Stimulated activated CD4-positive, alpha-beta T cell treated with anti-CD3 and anti-CD28 coated beads, TNF-alpha, amount 100 ng/mL, for 4 hours (primary cell): Measurements from ENCODE around the gene HSD17B1.

ENCODE experiments used
- DNase-seq, 3 experiments: peaks; one replicate each; pipeline ENCODE4 v3.0.0-alpha.2; 2020; ENCODE audit warnings: low read depth in 3 of 3

Gene HSD17B1

DNA sequence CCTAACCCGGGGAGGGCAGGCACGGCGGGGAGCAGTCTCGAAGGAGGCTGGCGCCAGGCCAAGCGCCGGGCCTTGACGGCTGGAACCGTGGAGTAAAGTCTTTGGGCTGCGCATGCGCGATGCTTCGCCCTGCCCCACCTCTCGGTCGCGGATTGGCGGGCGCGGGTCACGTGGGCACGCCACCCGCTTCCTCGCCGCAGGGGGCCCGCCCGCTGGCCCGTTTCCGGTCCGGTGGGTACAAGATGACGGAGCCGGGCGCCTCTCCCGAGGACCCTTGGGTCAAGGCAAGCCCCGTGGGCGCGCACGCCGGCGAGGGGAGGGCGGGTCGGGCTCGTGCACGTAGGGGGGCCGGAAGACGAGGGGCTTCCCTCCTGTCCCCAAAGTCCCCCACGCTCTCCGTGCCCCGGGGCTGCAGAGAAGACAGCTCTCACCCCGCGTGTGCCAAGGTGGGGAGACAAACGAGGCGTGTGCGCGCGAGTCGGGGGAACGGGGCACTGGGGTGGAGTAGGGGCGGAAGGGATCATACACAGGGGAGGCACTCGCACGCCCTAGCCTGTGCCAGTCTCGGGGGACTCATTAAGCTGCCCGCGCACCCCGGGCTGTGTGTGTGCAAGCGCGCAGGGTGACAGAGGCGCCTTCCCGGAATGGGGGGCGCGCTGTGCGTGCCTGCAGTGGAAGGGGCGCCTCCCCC lies 14.3 kb downstream of the HSD17B1 start, which contains the start of gene MLX:
Gene MLX (plus strand): TSS at position 218 of the 691 bp plus-strand sequence. CDS start 25 bp downstream, at position 243.
- peak; percentile 81 to 91 (median 83) for DNase-seq

- DNase-seq, result no peak
Observed at GRCh38 chr17:42568341-42569111, 15.8 kb downstream of the HSD17B1 start.

DNA sequence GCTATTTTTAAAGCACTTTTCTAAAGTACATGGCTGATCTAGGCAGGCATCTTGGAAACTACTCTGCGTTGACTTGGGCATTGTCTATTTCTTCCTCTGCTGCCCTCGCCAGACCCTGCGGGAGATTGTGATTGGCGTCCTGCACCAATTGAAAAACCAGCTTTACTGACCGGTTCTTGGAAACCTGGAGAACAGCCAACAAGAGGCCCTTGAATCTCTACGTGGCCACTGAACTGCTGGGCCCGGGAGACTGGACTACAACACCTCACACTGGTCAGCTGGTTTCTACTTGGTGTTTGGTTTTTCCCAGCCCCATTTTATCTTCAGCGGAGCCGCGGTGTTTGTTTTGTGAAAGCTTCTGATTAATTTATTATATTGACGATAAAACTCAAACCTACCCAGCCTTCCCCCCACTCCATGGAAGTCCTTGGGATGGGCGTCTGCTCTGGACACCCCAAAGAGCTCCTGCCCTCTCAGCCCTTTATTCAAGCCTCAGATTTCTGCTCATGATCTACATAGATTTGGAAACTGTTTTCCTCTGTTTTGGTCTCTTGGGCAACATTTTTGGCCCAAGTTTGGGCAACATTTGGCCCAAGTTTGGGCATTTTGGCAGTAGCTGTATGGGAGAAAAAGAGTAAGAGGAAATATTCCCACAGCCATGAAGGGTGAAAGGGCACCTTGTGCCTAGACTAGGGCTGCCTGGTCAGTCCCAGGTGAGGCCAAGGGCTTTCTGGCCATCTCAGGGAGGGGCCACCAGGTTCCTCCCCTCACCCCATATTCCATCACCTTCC lies 18.9 kb downstream of the HSD17B1 start:
- no peak for DNase-seq

GRCh38 chr17:42573095-42573494 lies 20.4 kb downstream of the HSD17B1 start:
- DNase-seq, result no peak

- no peak for DNase-seq
Observed at GRCh38 chr17:42574463-42574862, 21.7 kb downstream of the HSD17B1 start.

DNA sequence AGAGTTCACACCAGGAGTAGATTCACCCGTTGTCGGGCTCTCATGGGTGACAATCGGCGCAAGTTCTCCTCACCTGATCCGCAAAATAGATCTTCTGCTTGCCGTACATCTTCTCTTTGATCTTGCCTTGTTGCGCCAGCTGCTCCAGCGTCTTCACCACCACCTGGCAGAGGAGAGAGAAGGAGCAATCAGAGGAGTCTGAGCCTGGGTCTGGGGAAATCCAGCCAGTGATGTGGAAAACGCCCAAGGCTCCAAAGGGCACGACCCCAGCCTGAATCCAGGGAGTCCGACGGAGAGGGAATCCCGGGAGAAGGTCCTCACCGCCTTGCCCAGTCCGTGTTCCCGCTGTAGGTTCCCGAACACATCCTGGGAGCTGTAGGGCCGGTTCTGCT lies 24.4 kb downstream of the HSD17B1 start:
- no peak for DNase-seq

DNA sequence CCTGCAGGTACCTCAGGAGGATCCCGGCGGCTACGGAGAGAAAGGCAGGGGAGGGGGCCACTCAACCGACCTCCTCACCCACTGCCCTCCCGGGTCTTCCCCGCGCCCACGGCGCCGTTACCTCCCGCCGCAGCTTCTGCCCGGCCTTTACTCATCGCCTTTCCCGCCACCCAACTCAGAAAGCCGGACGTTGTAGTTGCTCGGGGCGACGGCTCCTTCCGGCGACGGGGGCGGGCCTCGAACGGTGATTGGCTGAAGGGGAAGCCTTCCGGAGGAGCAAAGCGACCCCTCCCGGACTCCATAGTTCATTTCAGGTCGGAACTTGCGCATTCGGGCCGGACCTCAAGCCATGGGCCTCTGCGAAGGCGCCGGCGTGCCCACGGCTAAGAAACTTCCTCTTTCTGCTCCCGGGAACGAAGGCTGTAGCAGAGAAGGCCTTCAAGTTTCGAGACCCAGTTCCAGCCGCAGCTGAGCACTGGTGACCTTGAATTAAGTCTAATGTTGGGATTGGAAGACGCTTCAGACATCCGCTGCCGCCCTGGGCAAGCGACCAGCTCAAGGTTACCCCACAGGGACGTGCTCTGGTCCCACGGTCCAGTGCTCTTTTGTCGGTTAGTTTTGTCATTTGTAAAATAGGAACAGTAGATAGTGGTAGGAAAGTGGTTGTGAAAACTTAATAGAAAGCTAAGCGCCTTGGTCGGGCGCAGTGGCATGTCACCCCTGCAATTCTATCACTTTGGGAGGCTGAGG lies 25.0 kb downstream of the HSD17B1 start, which contains the start of gene PSMC3IP:
Gene PSMC3IP (minus strand): TSS at position 198 of the 750 bp plus-strand sequence. CDS start 43 bp downstream, at position 155.
- peak; percentile 79 to 86 (median 83) for DNase-seq

DNA sequence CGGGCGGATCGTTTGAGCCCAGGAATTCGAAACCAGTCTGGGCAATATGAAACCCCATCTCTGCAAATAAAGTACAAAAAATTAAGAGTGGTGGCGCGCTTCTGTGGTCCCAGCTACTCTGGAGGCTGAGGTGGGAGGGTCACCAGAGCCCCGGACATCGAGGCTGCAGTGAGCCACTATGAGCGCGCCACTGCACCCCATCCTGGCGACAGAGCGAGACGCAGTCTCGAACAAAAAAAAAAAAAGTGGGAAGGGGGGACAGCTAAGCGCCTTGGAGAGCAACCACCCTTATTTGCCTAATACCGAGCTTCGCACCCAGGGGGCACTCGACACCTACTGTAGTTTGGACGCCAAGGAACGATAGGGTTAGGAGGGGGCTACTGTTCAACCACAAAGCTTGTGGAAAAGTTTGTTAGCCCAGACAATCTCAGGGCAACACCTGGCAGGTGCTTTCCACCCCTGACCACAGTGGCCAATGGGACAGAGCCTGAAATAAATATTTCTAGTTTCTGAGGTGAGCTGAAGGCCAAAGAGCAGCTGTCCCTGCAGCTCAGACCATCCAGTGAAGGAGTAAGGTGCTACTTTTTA lies 25.7 kb downstream of the HSD17B1 start:
- DNase-seq, result peak; percentile 51 to 58 (median 54)

DNA sequence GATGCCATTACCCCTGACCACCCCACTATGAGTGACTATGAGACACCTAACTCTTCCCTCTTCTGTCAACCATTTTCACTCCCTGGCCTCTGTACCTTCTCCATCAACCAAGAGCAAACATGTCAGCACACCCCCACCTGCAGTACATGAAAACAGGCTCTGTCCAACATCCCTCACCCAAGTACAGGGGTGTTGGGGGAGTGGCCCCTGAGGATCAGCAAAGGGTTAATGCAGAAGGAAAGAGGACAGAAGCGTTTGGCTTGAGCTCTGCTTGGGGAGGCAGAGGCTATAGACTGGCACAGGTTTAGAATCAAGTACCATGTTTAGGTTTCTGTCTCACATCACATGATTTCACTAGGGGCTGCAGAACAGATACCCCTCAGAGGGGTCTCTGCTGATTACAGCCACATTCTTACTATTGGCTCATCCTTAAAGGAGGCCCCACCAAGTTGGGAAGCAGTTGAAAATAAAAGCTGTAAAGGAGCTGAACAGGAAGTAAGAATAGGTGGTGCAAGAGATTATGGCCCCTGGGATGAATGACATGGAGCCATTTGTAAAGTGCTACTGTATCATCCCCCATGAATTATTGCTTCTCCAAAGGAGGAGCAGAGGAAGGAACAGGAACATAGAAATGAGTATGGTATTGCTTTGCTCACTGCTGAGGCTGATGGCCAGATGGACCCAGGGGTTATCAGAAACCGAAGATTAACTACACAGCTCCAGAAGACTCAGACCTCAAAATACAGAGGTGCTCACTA lies 27.2 kb downstream of the HSD17B1 start:
- no peak for DNase-seq

- DNase-seq, result no peak
Observed at GRCh38 chr17:42581744-42582270, 29.1 kb downstream of the HSD17B1 start.

DNA sequence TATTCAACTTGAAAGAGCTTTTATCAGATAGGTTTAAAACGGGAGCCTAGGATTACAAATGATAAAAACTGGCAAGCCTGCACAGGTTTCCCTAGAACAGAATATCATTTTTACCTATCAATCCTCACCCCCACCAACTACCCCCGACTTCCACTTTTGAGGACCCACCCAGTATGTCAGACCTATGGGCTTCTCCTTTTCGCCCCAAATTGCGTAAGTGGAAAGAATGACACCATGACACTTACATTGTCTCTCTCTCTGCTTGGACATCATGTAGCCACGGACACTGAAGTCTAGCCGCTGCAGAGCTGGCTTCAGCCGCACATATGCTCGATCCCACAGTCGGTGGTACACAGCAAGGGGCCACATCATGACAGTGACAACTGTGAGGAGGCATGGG lies 32.2 kb downstream of the HSD17B1 start:
- DNase-seq, result no peak

DNA sequence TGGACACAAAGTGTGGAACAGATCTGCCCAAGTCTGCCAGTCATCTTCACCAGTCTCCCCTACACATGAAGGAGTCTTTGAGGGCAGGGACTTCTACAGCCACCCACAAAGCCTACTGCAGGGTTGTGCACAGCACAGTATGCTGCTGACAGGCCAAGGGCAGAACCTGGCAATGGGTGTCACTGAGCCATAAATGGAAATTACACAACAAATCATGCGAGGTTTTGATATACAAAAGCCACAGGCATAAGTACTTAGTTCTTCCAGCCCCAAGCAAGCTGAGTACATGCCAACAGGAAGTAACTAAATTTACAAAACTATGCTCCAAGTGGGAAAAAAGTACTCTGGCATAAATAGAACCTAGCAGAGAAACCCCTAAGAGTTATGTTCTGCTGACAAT lies 32.6 kb downstream of the HSD17B1 start:
- no peak for DNase-seq

DNA sequence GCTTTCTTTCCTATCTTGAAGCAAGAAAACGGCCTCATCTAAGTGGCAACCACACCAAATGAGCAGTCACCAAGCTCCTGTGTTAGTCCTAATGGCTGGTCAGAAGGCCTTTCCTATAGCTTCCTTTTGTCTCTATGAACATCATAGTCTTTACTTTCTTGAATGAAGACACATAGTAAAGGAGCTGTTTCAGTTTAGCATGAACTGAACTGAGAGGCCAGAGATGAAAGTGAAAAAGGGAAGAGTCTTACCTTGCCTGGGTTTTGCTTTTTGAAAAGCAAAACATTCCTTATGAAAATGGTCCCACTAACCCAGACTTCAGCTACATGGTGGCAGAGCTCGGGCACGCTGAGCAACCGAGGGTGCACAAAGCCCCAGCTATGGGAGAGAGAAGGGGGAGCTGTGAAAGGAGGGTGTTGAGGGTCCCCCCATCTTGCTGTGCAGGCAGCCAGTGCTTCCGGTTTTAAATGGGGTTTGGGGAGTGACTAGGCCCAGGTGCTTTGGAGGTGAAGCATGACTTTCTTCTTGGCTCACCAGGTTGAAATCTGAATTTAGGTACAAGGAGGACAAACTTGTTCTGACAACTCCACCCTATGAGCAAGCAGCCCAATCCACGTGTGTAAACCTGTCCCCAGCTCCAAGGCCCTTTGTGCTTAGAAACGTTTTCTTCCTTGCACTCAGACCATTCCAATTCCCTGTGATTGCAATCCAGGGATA lies 33.9 kb downstream of the HSD17B1 start:
- DNase-seq, result no peak

GRCh38 chr17:42590886-42591285 lies 38.2 kb downstream of the HSD17B1 start:
- no peak for DNase-seq

GRCh38 chr17:42591411-42591810 lies 38.7 kb downstream of the HSD17B1 start:
- DNase-seq, result no peak

DNA sequence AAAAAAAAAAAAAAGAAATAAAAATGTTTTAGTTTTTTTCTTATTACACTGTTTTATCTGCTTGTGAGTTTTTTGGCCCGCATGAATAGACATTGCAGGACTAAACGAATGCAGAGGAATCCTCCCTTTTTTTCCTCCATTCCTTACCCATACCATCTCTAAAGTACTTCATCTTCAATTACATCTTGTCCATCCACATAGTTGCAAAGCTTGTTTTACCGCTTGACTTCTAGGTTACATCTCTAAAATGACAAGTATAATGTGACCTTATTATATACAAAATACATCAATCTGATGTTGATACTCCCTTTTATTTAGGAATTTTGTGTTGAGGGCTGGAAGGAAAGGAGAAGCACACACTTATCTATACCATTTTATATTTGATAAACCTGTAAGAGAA lies 43.7 kb downstream of the HSD17B1 start:
- DNase-seq, result no peak

DNA sequence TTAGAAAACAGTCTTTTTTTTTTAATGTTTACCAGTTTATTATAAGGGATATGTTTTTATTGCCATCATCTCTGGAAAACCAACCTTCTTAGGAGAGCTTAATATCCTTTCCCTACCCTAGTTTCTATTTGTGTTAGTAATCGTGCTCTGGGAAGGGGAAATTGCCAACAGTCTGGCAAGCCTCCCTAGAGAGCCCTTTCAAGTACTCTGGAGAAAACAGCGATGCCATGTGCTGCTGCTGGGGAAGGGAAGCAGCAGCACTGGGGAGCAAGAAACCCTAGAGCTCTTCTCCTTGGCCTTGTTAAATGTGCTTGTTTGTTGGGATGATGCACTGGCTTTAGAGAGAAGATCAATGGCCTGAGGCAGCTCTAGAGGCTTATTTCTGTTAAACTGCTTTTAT lies 46.2 kb downstream of the HSD17B1 start:
- DNase-seq, result no peak

DNA sequence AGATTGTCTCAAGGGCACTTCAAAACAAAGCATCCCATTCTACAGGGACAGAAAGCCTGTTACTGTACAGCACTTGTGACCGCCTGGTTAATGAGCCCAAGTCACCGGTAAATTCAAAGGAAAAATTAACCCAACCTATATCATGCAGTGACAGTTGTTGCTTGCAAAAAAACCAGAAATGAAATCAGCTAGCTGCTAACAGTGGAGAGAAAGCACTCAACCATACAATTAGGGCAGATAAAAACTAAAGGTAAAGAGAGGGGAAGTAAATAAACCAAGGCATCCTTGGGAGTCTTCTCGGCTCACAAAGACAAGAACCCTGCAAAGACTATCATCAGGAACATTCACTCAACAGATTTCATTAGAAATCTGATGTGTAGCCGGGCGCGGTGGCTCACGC lies 50.6 kb downstream of the HSD17B1 start:
- DNase-seq, result no peak
